ENCODE data around the gene HM13. TPM values are rescaled to one million over a fixed set of nuclear protein-coding genes. Genes with fewer than 3 reads are reported as not detected.

Gene HM13
- total and polyA plus RNA-seq, 2 of the 4 experiments (the other 2 are of a cell fraction): 53.2 to 203 TPM

GRCh38 chr20:31566658-31567379 lies 52.6 kb downstream of the HM13 start:
- POLR2A ChIA-PET (ENCODE audit: unreplicated experiment): no interaction called here
- no peak overlapping the region for H2BK15ac ChIP-seq (ENCODE audit: low read depth, low read length)
- H3K4me1 ChIP-seq (ENCODE audit: control insufficient read depth, insufficient read depth, low read length): peaks cover 21% of the 10 kb centered on the region
- no peak overlapping the region for H4K5ac ChIP-seq (ENCODE audit: low read depth, low read length)
- H3K56ac ChIP-seq (ENCODE audit: extremely low read depth, insufficient read depth, low read length): no peak overlapping the region
- in situ Hi-C loops (cut with MboI; ENCODE audit: low sequenced_read_pairs): no loop called here
- H2BK5ac ChIP-seq (ENCODE audit: low read depth, low read length, poor library complexity, severe bottlenecking): no peak overlapping the region
- no peak overlapping the region for H3K9ac ChIP-seq (ENCODE audit: low read depth, low read length)
- H3K36me3 ChIP-seq (ENCODE audit: control insufficient read depth, insufficient read depth, low read length): peaks cover 37% of the 10 kb centered on the region
- no peak overlapping the region for H3K27ac ChIP-seq (ENCODE audit: insufficient read depth, low read length)
- CTCF ChIA-PET: interaction anchor here (2.7 kb wide), 1 partner anchor 46 kb away, joined by 12 read pairs; no protein-coding TSS in a partner anchor
- H2AK9ac ChIP-seq (replicated peaks; ENCODE audit: low read depth, low read length, poor library complexity): peak overlapping the region; percentile 52
- H3K18ac ChIP-seq (ENCODE audit: low read depth, low read length): no peak overlapping the region
- no peaks in the 10 kb centered on the region; the same call in 1 of the 2 replicates for H4K20me1 ChIP-seq (ENCODE audit: insufficient read depth, low read length)
- no CpG with 5 or more reads among the region's 14 CpGs for WGBS, 2 experiments (ENCODE audit: extremely low coverage in 2 of 2, insufficient read length in 1 of 2)
- H2BK120ac ChIP-seq (ENCODE audit: low read depth, low read length): no peak overlapping the region
- no peak overlapping the region for H4K8ac ChIP-seq (ENCODE audit: low read depth in 2 of 2, low read length in 2 of 2)
- peaks cover 7 to 37% of the 10 kb centered on the region in 2 experiments for H3K79me1 ChIP-seq (ENCODE audit: low read depth in 1 of 2, low read length in 2 of 2)
- TF ChIP-seq RCOR1 (IDR thresholded peaks at IDR 0.05; ENCODE audit: insufficient replicate concordance, low read length): no peak
- no peak for TF ChIP-seq MAFK (IDR thresholded peaks at IDR 0.05; ENCODE audit: low read depth, low read length)
- no peak for TF ChIP-seq CHD1 (IDR thresholded peaks at IDR 0.05; ENCODE audit: low read depth, low read length)
- no peak for TF ChIP-seq CTCF (conservative IDR thresholded peaks at IDR 0.05; ENCODE audit: low read depth, low read length)
- TF ChIP-seq FOS (IDR thresholded peaks at IDR 0.05; ENCODE audit: low read depth, low read length): no peak
- no peak for TF ChIP-seq USF2 (IDR thresholded peaks at IDR 0.05; ENCODE audit: low read depth, low read length)
- no peak for TF ChIP-seq ELK1 (IDR thresholded peaks at IDR 0.05; ENCODE audit: borderline replicate concordance, low read depth, low read length)
- no peak for TF ChIP-seq RFX5 (IDR thresholded peaks at IDR 0.05; ENCODE audit: low read depth, low read length)
- no peak for TF ChIP-seq RAD21 (IDR thresholded peaks at IDR 0.05; ENCODE audit: low read length)
- TF ChIP-seq MXI1 (IDR thresholded peaks at IDR 0.05; ENCODE audit: borderline replicate concordance, low read depth, low read length): no peak
- TF ChIP-seq MAZ (IDR thresholded peaks at IDR 0.05; ENCODE audit: borderline replicate concordance, low read depth, low read length): no peak
- TF ChIP-seq BHLHE40 (IDR thresholded peaks at IDR 0.05; ENCODE audit: low read depth, low read length): no peak
- no peak for TF ChIP-seq CEBPB (IDR thresholded peaks at IDR 0.05; ENCODE audit: low read depth, low read length)
- no peak for TF ChIP-seq NFE2L2 (IDR thresholded peaks at IDR 0.05; ENCODE audit: low read depth, low read length)
- no peak for TF ChIP-seq SMC3 (IDR thresholded peaks at IDR 0.05; ENCODE audit: low read depth, low read length)
- no peak for TF ChIP-seq POLR2A (IDR thresholded peaks at IDR 0.05; ENCODE audit: low read depth, low read length)
- H2AFZ ChIP-seq (replicated peaks; ENCODE audit: low read length, poor library complexity): no peak overlapping the region
- DNase-seq: no peak
- no peak overlapping the region for H2BK20ac ChIP-seq (ENCODE audit: low read depth, low read length)
- H3K9me3 ChIP-seq (ENCODE audit: control insufficient read depth, insufficient read depth, low read length): no peaks in the 10 kb centered on the region
- no peak overlapping the region for H4K91ac ChIP-seq (ENCODE audit: insufficient read depth, low read depth, low read length)
- dilution Hi-C loops (cut with HindIII; ENCODE audit: low sequenced_read_pairs, unreplicated experiment): no loop called here
- no peak overlapping the region for H3K4me3 ChIP-seq (ENCODE audit: insufficient read depth, low read depth, low read length)
- ATAC-seq (ENCODE audit: low read depth): no peak
- BruUV-seq (replicated peaks): no TSS peak
- no peak overlapping the region for H3K4me2 ChIP-seq (ENCODE audit: low read depth, low read length)
- peaks cover under 1% of the 10 kb centered on the region; the same call in 1 of the 2 replicates for H3K9me1 ChIP-seq (ENCODE audit: insufficient read depth, low read length)
- no peaks in the 10 kb centered on the region for H3K27me3 ChIP-seq (ENCODE audit: control insufficient read depth, insufficient read depth, low read length)
- H3K4ac ChIP-seq (ENCODE audit: low read depth, low read length): no peak overlapping the region
- H3K14ac ChIP-seq (replicated peaks; ENCODE audit: low read depth, low read length): no peak overlapping the region
- H3K23ac ChIP-seq (ENCODE audit: low read depth, low read length): no peak overlapping the region
- intact Hi-C loops (cut with micrococcal nuclease): no loop called here
- H2AK5ac ChIP-seq (ENCODE audit: low read depth, low read length): no peak overlapping the region

Data from IMR-90 (cell line).